HepG2 (cell line): ENCODE data around the gene ZBTB46. TPM values are rescaled to one million over a fixed set of nuclear protein-coding genes. Genes with fewer than 3 reads are reported as not detected.

Experiments
- ASH2L ChIP-seq: fragments of 300-600, 200-600 bp; sonication (generic); IDR thresholded peaks from 2 replicates; pipeline ENCODE4 v1.7.0; 2017; ENCODE audit warnings: low read depth, mild to moderate bottlenecking, moderate library complexity, mixed read lengths, low read length; ENCODE audit not compliant: insufficient read length
- KAT7 ChIP-seq: IDR thresholded peaks from 2 replicates; pipeline ENCODE4 v1.6.1; 2018; ENCODE audit warnings: borderline replicate concordance, missing compliant biosample characterization
- KDM5B ChIP-seq: sonication (generic); formaldehyde crosslinking; IDR thresholded peaks from 2 replicates; pipeline ENCODE4 v1.4.0; 2020; ENCODE audit warnings: missing genetic modification reagents, mild to moderate bottlenecking, borderline replicate concordance
- NCOA5 ChIP-seq: sonication (generic); formaldehyde crosslinking; IDR thresholded peaks from 2 replicates; pipeline ENCODE4 v1.4.0; 2020; ENCODE audit warnings: missing genetic modification reagents
- RXRA ChIP-seq: sonication (generic); formaldehyde crosslinking; IDR thresholded peaks from 2 replicates; pipeline ENCODE4 v1.5.1; 2020; ENCODE audit warnings: missing genetic modification reagents
- SNAPC2 ChIP-seq: sonication (generic); formaldehyde crosslinking; IDR thresholded peaks from 2 replicates; pipeline ENCODE4 v1.8.1; 2022; ENCODE audit warnings: mild to moderate bottlenecking, missing genetic modification reagents
- TAF15 ChIP-seq: fragments of 200-400 bp; formaldehyde crosslinking; IDR thresholded peaks from one replicate; pipeline ENCODE4 v1.6.1; 2018; ENCODE audit warnings: mild to moderate bottlenecking, low read depth, low read length; ENCODE audit not compliant: poor library complexity, severe bottlenecking
- TGIF2 ChIP-seq: IDR thresholded peaks from 2 replicates; pipeline ENCODE4 v1.6.1; 2016; ENCODE audit warnings: control low read depth, missing compliant biosample characterization
- XRCC5 ChIP-seq: fragments of 200-400 bp; formaldehyde crosslinking; optimal IDR thresholded peaks from 2 replicates; pipeline ENCODE3; 2017; ENCODE audit warnings: mild to moderate bottlenecking, low read length
- ZBTB7A ChIP-seq: sonication (generic); formaldehyde crosslinking; IDR thresholded peaks from 2 replicates; pipeline ENCODE4 v1.8.0; 2022; ENCODE audit warnings: mild to moderate bottlenecking, missing genetic modification reagents
- ZNF12 ChIP-seq: sonication (generic); formaldehyde crosslinking; IDR thresholded peaks from 2 replicates; pipeline ENCODE4 v1.5.0; 2020; ENCODE audit warnings: missing genetic modification reagents
- ZNF230 ChIP-seq: sonication (generic); formaldehyde crosslinking; IDR thresholded peaks from 2 replicates; pipeline ENCODE4 v1.4.0; 2020; ENCODE audit warnings: mild to moderate bottlenecking, missing genetic modification reagents
- ZNF263 ChIP-seq: sonication (generic); formaldehyde crosslinking; IDR thresholded peaks from 2 replicates; pipeline ENCODE4 v1.4.0; 2020; ENCODE audit warnings: missing genetic modification reagents
- ZNF292 ChIP-seq: sonication (generic); formaldehyde crosslinking; IDR thresholded peaks from 2 replicates; pipeline ENCODE4 v1.8.1; 2022; ENCODE audit warnings: mild to moderate bottlenecking, low read depth, missing genetic modification reagents, borderline replicate concordance
- ZNF510 ChIP-seq: sonication (generic); formaldehyde crosslinking; IDR thresholded peaks from 2 replicates; pipeline ENCODE4 v1.4.0; 2020; ENCODE audit warnings: low read depth, mild to moderate bottlenecking, missing genetic modification reagents
- ZNF572 ChIP-seq: sonication (generic); formaldehyde crosslinking; IDR thresholded peaks from 2 replicates; pipeline ENCODE4 v1.5.1; 2020; ENCODE audit warnings: mild to moderate bottlenecking, missing genetic modification reagents
- ZNF629 ChIP-seq: sonication (generic); formaldehyde crosslinking; conservative IDR thresholded peaks from 2 replicates; pipeline ENCODE4 v1.5.0; 2020; ENCODE audit warnings: missing genetic modification reagents
- ZSCAN29 ChIP-seq: sonication (generic); formaldehyde crosslinking; conservative IDR thresholded peaks from 2 replicates; pipeline ENCODE4 v1.4.0; 2020; ENCODE audit warnings: mild to moderate bottlenecking, missing genetic modification reagents
- polyA plus RNA-seq, 8 experiments: library from polyadenylated mRNA; depleted of rRNA in 3 of 8; stranded (reverse) in 7 of 8; unstranded in 1 of 8; fragments of >200 nt; fragmentation: Illumina TruSeq in 4 of 8; extraction: Trizol in 4 of 8; gene quantifications; 2 replicates each; pipeline versions ENCODE4 v1.2.1 to v1.2.3, GENCODE V29; 2011 to 2016; ENCODE audit warnings: low read depth in 4 of 8, missing spikeins in 1 of 8, mixed read lengths in 1 of 8; ENCODE audit not compliant: insufficient read depth in 1 of 8
- total RNA-seq, 5 experiments: library from RNA; depleted of rRNA; stranded (reverse); fragments of >200 nt; fragmentation: Illumina TruSeq; extraction: Trizol; gene quantifications; 2 replicates each; pipeline ENCODE4 v1.2.3, GENCODE V29; 2016; ENCODE audit warnings: low read depth in 1 of 5
- TF ChIP-seq, protein P1 (sequence below): IDR thresholded peaks from 2 replicates; pipeline ENCODE4 v1.6.1; 2016; ENCODE audit warnings: low read depth, borderline replicate concordance
- TF ChIP-seq, protein P2 (sequence below): IDR thresholded peaks from 2 replicates; pipeline ENCODE4 v1.6.1; 2018; ENCODE audit warnings: missing genetic modification reagents
- TF ChIP-seq, protein P3 (sequence below): IDR thresholded peaks from 2 replicates; pipeline ENCODE4 v1.6.1; 2012; ENCODE audit warnings: low read depth, low read length, improper control_type of control experiment
- TF ChIP-seq, protein P4 (sequence below), 2 experiments: fragments of 450-650 bp in 1 of 2; sonication (generic) in 1 of 2; formaldehyde crosslinking; IDR thresholded peaks; 2 replicates each; pipeline versions ENCODE4 v1.5.0 to v1.8.0; 2020 to 2022; ENCODE audit warnings: mild to moderate bottlenecking in 1 of 2, missing genetic modification reagents in 1 of 2
- TF ChIP-seq, protein P5 (sequence below): IDR thresholded peaks from 2 replicates; pipeline ENCODE4 v1.6.1; 2018; ENCODE audit warnings: missing genetic modification reagents, mild to moderate bottlenecking, missing compliant biosample characterization
- TF ChIP-seq, protein P6 (sequence below): sonication (generic); formaldehyde crosslinking; IDR thresholded peaks from 2 replicates; pipeline ENCODE4 v1.8.1; 2023; ENCODE audit warnings: mild to moderate bottlenecking, moderate library complexity, missing genetic modification reagents

Gene ZBTB46
- total and polyA plus RNA-seq, 2 of the 13 experiments (the other 11 are each of a cell fraction or from before 2014, with no cell fraction given), result 1.6 to 13.5 TPM

DNA sequence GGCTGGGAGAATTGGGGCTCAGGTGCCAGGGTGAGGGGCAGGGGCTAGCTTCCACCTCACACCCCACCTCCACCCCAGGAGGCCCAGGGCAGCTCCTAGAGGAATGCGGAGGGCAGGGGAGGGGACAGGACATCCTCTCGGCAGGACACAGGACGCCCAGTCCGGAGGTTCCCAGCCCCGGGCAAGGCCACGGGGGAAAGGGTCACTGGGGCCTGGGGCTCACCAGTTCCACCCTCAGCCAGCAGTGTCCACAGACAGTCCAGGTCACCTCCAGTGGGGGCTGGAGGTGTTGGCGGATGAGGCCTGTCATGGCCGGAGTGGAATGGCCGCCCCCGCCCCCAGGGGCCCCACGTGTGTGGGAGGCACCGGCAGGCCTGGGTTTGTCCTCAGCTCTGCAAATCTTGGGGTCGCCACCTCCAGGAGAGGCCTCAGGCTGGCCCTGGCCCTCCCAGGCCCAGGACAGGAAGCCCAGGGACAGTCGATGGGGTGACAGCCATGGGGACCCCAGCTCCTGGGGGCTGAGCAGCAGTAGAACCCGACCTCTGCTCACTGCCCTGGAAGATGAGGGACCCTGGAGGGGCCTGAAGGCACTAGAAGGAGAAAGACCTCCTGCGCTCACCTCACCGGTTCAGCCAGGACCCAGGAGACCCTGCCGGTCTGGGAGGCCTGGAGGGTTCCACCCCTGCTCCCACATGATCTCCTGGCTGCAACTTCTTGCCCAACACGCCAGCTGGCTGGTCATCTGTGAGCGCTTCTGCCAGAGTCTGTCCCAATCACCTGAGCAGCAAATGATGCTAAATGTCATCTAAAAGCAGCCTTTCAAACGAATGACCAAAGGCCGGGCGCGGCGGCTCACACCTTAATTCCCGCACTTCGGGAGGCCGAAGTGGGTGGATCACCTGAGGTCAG, 17.2 kb upstream of the ZBTB46 start (continued):
- TF ChIP-seq ZNF12 (CRISPR knock-in tag) (no peak), KAT7 (CRISPR knock-in tag) (no peak), ZNF510 (CRISPR knock-in tag) (no peak), ZNF263 (CRISPR knock-in tag) (no peak), ZNF572 (0 out of 2 replicates have a peak, but pooled peaks have one; percentile 13), ZSCAN29 (CRISPR knock-in tag) (0 out of 2 replicates have a peak, but pooled peaks have one; percentile 7), ZNF230 (CRISPR knock-in tag) (no peak), XRCC5 (no peak), KDM5B (CRISPR knock-in tag) (no peak), SNAPC2 (CRISPR knock-in tag) (no peak), RXRA (CRISPR knock-in tag) (peak; percentile 37; the same call in 1 of the 2 replicates), TAF15 (no peak), ZNF292 (CRISPR knock-in tag) (no peak), ZNF629 (no peak), TGIF2 (no peak), ASH2L (no peak), ZBTB7A (CRISPR knock-in tag) (peak; percentile 62), NCOA5 (CRISPR knock-in tag) (no peak)
- TF ChIP-seq, protein P1, sequence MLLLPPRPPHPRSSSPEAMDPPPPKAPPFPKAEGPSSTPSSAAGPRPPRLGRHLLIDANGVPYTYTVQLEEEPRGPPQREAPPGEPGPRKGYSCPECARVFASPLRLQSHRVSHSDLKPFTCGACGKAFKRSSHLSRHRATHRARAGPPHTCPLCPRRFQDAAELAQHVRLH (CRISPR knock-in tag), result no peak
- TF ChIP-seq, protein P2, sequence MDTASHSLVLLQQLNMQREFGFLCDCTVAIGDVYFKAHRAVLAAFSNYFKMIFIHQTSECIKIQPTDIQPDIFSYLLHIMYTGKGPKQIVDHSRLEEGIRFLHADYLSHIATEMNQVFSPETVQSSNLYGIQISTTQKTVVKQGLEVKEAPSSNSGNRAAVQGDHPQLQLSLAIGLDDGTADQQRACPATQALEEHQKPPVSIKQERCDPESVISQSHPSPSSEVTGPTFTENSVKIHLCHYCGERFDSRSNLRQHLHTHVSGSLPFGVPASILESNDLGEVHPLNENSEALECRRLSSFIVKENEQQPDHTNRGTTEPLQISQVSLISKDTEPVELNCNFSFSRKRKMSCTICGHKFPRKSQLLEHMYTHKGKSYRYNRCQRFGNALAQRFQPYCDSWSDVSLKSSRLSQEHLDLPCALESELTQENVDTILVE, result no peak
- TF ChIP-seq, protein P3, sequence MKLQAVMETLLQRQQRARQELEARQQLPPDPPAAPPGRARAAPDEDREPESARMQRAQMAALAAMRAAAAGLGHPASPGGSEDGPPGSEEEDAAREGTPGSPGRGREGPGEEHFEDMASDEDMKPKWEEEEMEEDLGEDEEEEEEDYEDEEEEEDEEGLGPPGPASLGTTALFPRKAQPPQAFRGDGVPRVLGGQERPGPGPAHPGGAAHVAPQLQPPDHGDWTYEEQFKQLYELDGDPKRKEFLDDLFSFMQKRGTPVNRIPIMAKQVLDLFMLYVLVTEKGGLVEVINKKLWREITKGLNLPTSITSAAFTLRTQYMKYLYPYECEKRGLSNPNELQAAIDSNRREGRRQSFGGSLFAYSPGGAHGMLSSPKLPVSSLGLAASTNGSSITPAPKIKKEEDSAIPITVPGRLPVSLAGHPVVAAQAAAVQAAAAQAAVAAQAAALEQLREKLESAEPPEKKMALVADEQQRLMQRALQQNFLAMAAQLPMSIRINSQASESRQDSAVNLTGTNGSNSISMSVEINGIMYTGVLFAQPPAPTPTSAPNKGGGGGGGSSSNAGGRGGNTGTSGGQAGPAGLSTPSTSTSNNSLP, result no peak
- TF ChIP-seq, protein P4, sequence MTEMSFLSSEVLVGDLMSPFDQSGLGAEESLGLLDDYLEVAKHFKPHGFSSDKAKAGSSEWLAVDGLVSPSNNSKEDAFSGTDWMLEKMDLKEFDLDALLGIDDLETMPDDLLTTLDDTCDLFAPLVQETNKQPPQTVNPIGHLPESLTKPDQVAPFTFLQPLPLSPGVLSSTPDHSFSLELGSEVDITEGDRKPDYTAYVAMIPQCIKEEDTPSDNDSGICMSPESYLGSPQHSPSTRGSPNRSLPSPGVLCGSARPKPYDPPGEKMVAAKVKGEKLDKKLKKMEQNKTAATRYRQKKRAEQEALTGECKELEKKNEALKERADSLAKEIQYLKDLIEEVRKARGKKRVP (CRISPR knock-in tag; IDR thresholded peaks at IDR 0.05), result no peak
- TF ChIP-seq, protein P5, sequence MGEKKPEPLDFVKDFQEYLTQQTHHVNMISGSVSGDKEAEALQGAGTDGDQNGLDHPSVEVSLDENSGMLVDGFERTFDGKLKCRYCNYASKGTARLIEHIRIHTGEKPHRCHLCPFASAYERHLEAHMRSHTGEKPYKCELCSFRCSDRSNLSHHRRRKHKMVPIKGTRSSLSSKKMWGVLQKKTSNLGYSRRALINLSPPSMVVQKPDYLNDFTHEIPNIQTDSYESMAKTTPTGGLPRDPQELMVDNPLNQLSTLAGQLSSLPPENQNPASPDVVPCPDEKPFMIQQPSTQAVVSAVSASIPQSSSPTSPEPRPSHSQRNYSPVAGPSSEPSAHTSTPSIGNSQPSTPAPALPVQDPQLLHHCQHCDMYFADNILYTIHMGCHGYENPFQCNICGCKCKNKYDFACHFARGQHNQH, result no peak
- TF ChIP-seq, protein P6, sequence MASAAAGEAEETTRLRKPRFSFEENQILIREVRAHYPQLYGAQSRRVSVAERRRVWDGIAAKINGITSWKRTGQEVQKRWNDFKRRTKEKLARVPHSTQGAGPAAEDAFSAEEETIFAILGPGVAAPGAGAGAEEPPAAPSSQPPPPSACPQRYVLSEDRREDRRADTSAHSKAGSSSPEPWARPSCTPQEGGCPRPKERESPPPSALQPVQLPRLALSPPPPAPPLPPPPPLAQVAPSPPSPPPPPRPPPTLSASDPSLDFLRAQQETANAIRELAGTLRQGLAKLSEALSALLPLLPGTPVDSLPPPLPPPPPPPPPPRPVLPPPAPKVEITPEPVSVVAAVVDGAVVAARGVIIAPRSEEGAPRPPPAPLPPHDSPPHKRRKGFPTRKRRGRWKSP (CRISPR knock-in tag), result no peak
